Karpas-422 (cell line): ENCODE measurements around the gene DCDC1. TPM values are rescaled to one million over a fixed set of nuclear protein-coding genes. Genes with fewer than 3 reads are reported as not detected.

Experiments used
- DNase-seq: peaks from one replicate; pipeline ENCODE4 v3.0.0-alpha.2; 2015
- H2AFZ ChIP-seq: fragments of 200-600 bp; sonication (generic); 2 replicates; pipeline ENCODE4 v1.6.1; 2014; ENCODE audit warnings: antibody characterized with exemption, low read length, mixed read lengths
- H3K27ac ChIP-seq: fragments of 200-600 bp; sonication (generic); 2 replicates; pipeline ENCODE4 v1.5.1; 2014; ENCODE audit warnings: mild to moderate bottlenecking, low read length, moderate library complexity
- H3K27me3 ChIP-seq: fragments of 200-600 bp; sonication (generic); 2 replicates; pipeline ENCODE4 v1.6.1; 2014; ENCODE audit warnings: low read length, mixed read lengths
- H3K36me3 ChIP-seq: fragments of 200-600 bp; sonication (generic); 2 replicates; pipeline ENCODE4 v1.6.1; 2014; ENCODE audit warnings: low read length, mixed read lengths; ENCODE audit not compliant: insufficient read depth
- H3K4me1 ChIP-seq: fragments of 200-600 bp; sonication (generic); 2 replicates; pipeline ENCODE4 v1.6.1; 2014; ENCODE audit warnings: mild to moderate bottlenecking, low read length, mixed read lengths
- H3K4me2 ChIP-seq: fragments of 200-600 bp; sonication (generic); 2 replicates; pipeline ENCODE4 v1.6.1; 2014; ENCODE audit warnings: low read length, low read depth, mild to moderate bottlenecking; ENCODE audit not compliant: poor library complexity, severe bottlenecking
- H3K4me3 ChIP-seq: fragments of 200-600 bp; sonication (generic); 2 replicates; pipeline ENCODE4 v1.5.1; 2014; ENCODE audit warnings: mild to moderate bottlenecking, antibody characterized with exemption, low read length, mixed read lengths
- H3K79me2 ChIP-seq: fragments of 200-600 bp; sonication (generic); 2 replicates; pipeline ENCODE4 v1.6.1; 2014; ENCODE audit warnings: mild to moderate bottlenecking, low read length, mixed read lengths
- H3K9ac ChIP-seq: fragments of 200-600 bp; sonication (generic); 2 replicates; pipeline ENCODE4 v1.6.0; 2014; ENCODE audit warnings: low read length
- H3K9me2 ChIP-seq: fragments of 200-600 bp; sonication (generic), shearing (Covaris generic); replicated peaks from 2 replicates; pipeline ENCODE4 v1.6.0; 2014; ENCODE audit warnings: mild to moderate bottlenecking, low read length, moderate library complexity; ENCODE audit not compliant: insufficient read depth
- H3K9me3 ChIP-seq: fragments of 300-700, 200-600 bp; sonication (generic); 2 replicates; pipeline ENCODE4 v1.6.1; 2014; ENCODE audit warnings: low read length, mixed read lengths
- H4K20me1 ChIP-seq: fragments of 200-600 bp; sonication (generic); 2 replicates; pipeline ENCODE4 v1.6.1; 2014; ENCODE audit warnings: mild to moderate bottlenecking, antibody characterized with exemption, low read length, low read depth; ENCODE audit not compliant: insufficient read depth
- total RNA-seq: library from RNA; depleted of rRNA; stranded (reverse); fragments of >200 nt; shearing (Covaris generic); gene quantifications from 2 replicates; pipeline ENCODE4 v1.2.3, GENCODE V29; 2014; ENCODE audit warnings: low replicate concordance; rRNA removed

Gene DCDC1
- total RNA-seq, 1 experiment from 2014 or later, result not detected

DNA sequence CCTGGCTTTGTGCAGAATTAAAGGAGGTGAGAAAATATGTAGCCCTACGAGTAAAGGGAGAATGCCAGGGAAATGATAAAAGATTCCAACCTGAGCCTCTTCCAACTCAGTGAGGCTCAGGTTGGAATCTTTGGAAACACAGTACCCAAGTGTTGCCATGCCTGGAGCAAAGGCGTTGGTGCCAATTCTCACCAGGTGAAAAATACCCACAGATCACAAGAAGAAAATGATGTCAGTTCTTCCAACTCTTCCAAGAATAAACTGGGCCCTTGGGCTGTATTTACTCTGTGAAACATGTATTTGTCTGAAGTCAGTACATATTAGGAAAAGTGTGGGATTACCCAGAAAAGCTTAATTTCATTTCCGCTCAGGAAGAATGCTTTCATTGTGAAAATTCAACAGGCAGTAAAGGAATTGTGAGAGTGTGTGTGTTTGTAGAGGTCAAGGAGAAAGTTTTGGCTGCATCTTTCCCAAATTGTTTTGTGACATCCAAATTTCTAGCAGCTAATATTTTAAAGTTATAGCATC, 548.0 kb downstream of the DCDC1 start:
- Histone ChIP-seq H3K79me2 (no peaks in the 10 kb centered on the region), H3K36me3 (no peaks in the 10 kb centered on the region), H3K4me3 (no peak overlapping the region), H3K4me1 (no peaks in the 10 kb centered on the region), H4K20me1 (no peaks in the 10 kb centered on the region), H3K9ac (no peak overlapping the region), H3K27me3 (no peaks in the 10 kb centered on the region), H3K9me3 (no peaks in the 10 kb centered on the region), H3K27ac (no peak overlapping the region), H3K4me2 (no peak overlapping the region), H3K9me2 (no peaks in the 10 kb centered on the region), H2AFZ (no peak overlapping the region)
- DNase-seq, result no peak

DNA sequence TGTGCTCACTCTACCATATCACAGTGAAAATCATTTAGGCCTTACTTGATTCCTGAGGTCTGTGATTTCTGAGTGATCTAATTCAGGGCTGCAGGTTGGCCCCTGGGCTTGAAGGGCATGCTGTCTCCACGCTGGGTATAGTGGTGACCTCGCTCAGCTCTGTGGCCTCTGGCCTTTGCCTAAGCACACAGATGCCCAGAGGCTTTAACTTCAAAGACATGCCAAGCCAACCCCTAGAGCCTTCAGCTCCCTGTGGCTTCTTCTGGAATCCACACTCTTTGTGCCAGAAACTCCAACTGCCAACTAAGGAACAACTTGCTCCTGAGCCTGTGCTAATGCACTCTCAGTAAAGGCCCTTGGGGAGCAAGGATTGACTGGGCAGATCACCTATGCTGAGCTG, 550.8 kb downstream of the DCDC1 start:
- Histone ChIP-seq H3K4me1 (no peaks in the 10 kb centered on the region), H3K4me2 (no peak overlapping the region), H4K20me1 (no peaks in the 10 kb centered on the region), H3K36me3 (no peaks in the 10 kb centered on the region), H3K27ac (no peak overlapping the region), H3K9ac (no peak overlapping the region), H3K4me3 (no peak overlapping the region), H3K9me3 (no peaks in the 10 kb centered on the region), H3K9me2 (no peaks in the 10 kb centered on the region), H3K27me3 (no peaks in the 10 kb centered on the region), H3K79me2 (no peaks in the 10 kb centered on the region), H2AFZ (no peak overlapping the region)
- no peak for DNase-seq

DNA sequence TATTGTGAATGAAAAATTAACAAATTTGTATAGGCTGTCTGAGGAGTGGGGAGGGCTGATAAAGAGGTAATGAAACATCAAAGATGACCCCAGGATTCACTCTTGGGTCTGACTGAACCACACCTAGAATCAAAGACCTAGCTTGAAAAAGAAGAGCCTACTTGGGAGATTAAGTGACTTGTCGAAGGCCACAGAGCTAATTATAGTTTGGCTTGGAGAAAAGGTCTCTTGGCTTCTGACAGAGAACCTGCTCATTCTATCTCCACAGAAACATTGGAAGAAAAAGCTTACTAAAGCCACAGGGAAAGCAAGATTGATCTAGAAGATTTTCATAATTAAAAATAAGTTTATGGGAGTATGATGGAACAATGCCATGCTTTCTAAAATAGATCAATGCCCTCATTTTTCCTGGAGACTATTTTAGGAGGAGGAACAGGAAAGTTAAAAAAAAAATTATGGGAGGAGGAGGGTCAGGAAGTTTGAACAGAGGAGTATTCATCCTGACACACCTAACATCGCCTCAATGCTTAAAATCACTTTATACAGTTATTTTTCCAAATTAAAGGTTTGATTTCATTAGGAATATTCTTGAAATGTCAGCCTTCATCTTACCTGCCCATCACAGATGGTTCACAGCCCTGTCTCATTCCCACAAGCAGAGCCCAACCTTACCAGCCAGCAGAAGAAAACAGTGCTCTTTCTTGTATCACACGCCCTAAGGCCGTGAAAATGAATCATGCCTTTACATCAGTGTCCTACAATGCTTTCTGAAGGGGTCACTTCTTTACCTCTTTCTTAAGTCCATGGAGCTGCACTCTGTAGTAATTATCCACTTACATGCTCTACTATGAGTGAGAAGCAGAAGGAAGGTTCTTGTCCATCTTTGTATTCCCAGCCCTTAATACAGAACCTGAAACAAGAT, 552.3 kb downstream of the DCDC1 start:
- Histone ChIP-seq H3K9me2 (no peaks in the 10 kb centered on the region), H2AFZ (no peak overlapping the region), H3K4me2 (no peak overlapping the region), H3K9ac (no peak overlapping the region), H3K36me3 (no peaks in the 10 kb centered on the region), H3K79me2 (no peaks in the 10 kb centered on the region), H3K27ac (no peak overlapping the region), H3K4me1 (no peaks in the 10 kb centered on the region), H3K27me3 (no peaks in the 10 kb centered on the region), H3K4me3 (no peak overlapping the region), H3K9me3 (no peaks in the 10 kb centered on the region), H4K20me1 (no peaks in the 10 kb centered on the region)
- DNase-seq, result no peak

DNA sequence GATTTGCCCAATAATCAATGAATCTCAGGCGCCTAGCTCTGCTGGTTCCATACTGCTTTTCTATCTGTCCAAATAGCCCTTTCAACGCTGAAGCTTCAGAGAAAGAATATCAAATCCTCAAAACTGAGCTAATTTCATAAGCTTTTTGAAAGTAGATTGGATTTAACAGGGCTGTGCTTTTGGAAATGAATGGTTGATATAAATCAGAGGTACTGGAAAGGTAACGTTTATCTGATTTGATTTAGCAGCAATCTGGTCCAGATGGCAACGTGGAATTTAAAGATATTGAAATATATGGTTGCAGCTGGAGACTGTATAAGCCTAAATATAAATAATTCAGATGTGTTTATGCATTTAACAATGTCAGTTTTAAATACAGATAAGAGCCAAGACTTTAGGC, 553.9 kb downstream of the DCDC1 start:
- no peak overlapping the region for H3K4me2 ChIP-seq
- no peaks in the 10 kb centered on the region for H3K36me3 ChIP-seq
- no peak overlapping the region for H3K9ac ChIP-seq
- no peaks in the 10 kb centered on the region for H3K27me3 ChIP-seq
- no peaks in the 10 kb centered on the region for H3K9me3 ChIP-seq
- no peak for DNase-seq
- no peak overlapping the region for H2AFZ ChIP-seq
- H4K20me1 ChIP-seq, result no peaks in the 10 kb centered on the region
- no peaks in the 10 kb centered on the region for H3K4me1 ChIP-seq
- H3K9me2 ChIP-seq, result no peaks in the 10 kb centered on the region
- H3K79me2 ChIP-seq, result no peaks in the 10 kb centered on the region
- no peak overlapping the region for H3K27ac ChIP-seq
- H3K4me3 ChIP-seq, result no peak overlapping the region

DNA sequence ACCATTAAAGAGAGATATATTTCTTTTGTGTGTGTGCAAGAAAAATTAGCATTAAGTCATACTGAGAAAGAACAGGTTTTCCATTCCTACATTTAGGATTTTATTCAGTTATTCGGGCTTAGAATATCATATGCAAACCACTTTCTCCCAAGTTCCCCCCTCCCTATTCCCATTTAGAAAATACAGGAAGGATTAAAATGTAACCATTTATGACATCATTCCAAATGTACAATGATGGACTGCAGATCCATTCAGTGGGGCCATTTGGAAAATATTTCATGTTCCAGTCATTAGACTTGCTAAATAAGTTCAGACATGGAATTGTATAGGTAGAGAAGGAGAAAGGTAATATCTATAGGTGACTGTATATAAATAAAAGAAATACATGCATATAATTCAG, 554.8 kb downstream of the DCDC1 start:
- DNase-seq, result no peak
- Histone ChIP-seq H3K9me3 (no peaks in the 10 kb centered on the region), H3K36me3 (no peaks in the 10 kb centered on the region), H3K27ac (no peak overlapping the region), H3K4me3 (no peak overlapping the region), H3K79me2 (no peaks in the 10 kb centered on the region), H3K9me2 (no peaks in the 10 kb centered on the region), H4K20me1 (no peaks in the 10 kb centered on the region), H3K4me1 (no peaks in the 10 kb centered on the region), H3K9ac (no peak overlapping the region), H3K27me3 (no peaks in the 10 kb centered on the region), H2AFZ (no peak overlapping the region), H3K4me2 (no peak overlapping the region)

Other genes starting within 250 kb of the DCDC1 start
- gene DNAJC24, start 121 bp upstream of the DCDC1 start, total RNA-seq, result 24.6 and 50.6 TPM in 2 replicates
- 63.1 and 83.4 TPM in 2 replicates for gene IMMP1L, start 139.9 kb upstream of the DCDC1 start, total RNA-seq
- gene ELP4, start 140.0 kb upstream of the DCDC1 start, total RNA-seq, result 44.3 and 87.1 TPM in 2 replicates